ENCODE data around the gene OR2L3. TPM values are rescaled to one million over a fixed set of nuclear protein-coding genes. Genes with fewer than 3 reads are reported as not detected.
"Not testable (repeated sequence)": the region's sequence is repeated elsewhere in the genome, so short reads cannot be mapped to it uniquely, and the experiment has no call there.

The OR2L3 gene
- total RNA-seq, 1 experiment from 2014 or later: not detected

DNA sequence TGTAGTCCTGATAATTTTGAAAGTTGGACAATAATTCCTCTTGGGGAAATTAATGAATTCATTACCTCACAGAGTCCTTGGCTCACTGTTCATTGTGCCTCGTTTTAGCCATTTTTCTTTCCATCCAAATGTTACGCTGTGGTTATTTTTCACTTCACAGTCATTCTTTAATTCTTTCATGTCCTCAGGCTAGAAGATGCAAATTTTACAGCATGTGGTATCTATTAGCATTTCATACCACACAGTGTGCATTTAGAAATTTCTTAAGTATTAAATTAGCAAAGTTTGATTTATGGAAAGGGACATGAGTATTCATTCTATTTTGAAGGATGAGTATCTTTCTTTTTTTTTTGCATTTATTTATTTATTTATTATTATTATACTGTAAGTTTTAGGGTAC lies 18.4 kb downstream of the OR2L3 start:
- no peak overlapping the region for H3K4me3 Mint-ChIP-seq (ENCODE audit: unreplicated experiment)
- Histone ChIP-seq H3K36me3 (ENCODE audit: control insufficient read depth, insufficient read depth, low read length) (no peaks in the 10 kb centered on the region), H3K4me1 (no peaks in the 10 kb centered on the region), H3K9me3 (0 out of 2 replicates have a peak, but pooled peaks cover 5% of the 10 kb centered on the region), H3K4me3 (ENCODE audit: low read depth, low read length) (no peak overlapping the region), H3K27me3 (replicated peaks; ENCODE audit: control insufficient read depth, insufficient read depth, low read length) (no peaks in the 10 kb centered on the region)
- TF ChIP-seq, protein P1, sequence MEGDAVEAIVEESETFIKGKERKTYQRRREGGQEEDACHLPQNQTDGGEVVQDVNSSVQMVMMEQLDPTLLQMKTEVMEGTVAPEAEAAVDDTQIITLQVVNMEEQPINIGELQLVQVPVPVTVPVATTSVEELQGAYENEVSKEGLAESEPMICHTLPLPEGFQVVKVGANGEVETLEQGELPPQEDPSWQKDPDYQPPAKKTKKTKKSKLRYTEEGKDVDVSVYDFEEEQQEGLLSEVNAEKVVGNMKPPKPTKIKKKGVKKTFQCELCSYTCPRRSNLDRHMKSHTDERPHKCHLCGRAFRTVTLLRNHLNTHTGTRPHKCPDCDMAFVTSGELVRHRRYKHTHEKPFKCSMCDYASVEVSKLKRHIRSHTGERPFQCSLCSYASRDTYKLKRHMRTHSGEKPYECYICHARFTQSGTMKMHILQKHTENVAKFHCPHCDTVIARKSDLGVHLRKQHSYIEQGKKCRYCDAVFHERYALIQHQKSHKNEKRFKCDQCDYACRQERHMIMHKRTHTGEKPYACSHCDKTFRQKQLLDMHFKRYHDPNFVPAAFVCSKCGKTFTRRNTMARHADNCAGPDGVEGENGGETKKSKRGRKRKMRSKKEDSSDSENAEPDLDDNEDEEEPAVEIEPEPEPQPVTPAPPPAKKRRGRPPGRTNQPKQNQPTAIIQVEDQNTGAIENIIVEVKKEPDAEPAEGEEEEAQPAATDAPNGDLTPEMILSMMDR (IDR thresholded peaks at IDR 0.05; ENCODE audit: insufficient read depth in 1 of 2, low read depth in 1 of 2, low read length in 1 of 2, severe bottlenecking in 1 of 2, unreplicated experiment in 1 of 2): no peak
- no peaks in the 10 kb centered on the region for H3K36me3 Mint-ChIP-seq (ENCODE audit: insufficient read depth, unreplicated experiment)
- intact Hi-C loops (cut with micrococcal nuclease; ENCODE audit: unreplicated experiment): no loop called here
- no TSS peak for BruUV-seq (replicated peaks)
- H3K27me3 Mint-ChIP-seq (ENCODE audit: insufficient read depth, unreplicated experiment): no peaks in the 10 kb centered on the region
- DNase-seq: no peak
- ChIA-PET CTCF (no interaction called here), POLR2A (no interaction called here)
- no peaks in the 10 kb centered on the region for H3K4me1 Mint-ChIP-seq (ENCODE audit: low read depth, unreplicated experiment)
- no peak overlapping the region for H3K27ac Mint-ChIP-seq (ENCODE audit: unreplicated experiment)
- peaks cover 22% of the 10 kb centered on the region for H3K9me3 Mint-ChIP-seq (ENCODE audit: unreplicated experiment)

DNA sequence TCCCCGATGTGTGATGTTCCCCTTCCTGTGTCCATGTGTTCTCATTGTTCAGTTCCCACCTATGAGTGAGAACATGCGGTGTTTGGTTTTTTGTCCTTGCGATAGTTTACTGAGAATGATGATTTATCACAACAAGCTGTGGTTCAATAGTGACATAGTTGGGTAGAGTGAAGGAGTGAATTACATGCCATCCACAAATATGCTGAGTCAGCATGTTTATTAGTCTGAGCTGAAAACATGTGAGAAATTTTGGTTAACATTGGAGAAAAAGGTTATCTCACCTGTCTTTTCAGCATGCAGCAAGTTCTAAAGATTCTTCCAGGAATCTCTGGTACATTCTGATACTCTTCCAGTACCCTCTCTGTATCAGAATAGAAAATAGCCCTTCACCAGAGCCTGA lies 19.0 kb downstream of the OR2L3 start:
- Mint-ChIP-seq H3K4me1 (ENCODE audit: low read depth, unreplicated experiment) (no peaks in the 10 kb centered on the region), H3K9me3 (ENCODE audit: unreplicated experiment) (peaks cover 22% of the 10 kb centered on the region), H3K27ac (ENCODE audit: unreplicated experiment) (no peak overlapping the region), H3K27me3 (ENCODE audit: insufficient read depth, unreplicated experiment) (no peaks in the 10 kb centered on the region), H3K4me3 (ENCODE audit: unreplicated experiment) (no peak overlapping the region), H3K36me3 (ENCODE audit: insufficient read depth, unreplicated experiment) (no peaks in the 10 kb centered on the region)
- BruUV-seq (replicated peaks): no TSS peak
- Histone ChIP-seq H3K9me3 (0 out of 2 replicates have a peak, but pooled peaks cover 5% of the 10 kb centered on the region), H3K27me3 (replicated peaks; ENCODE audit: control insufficient read depth, insufficient read depth, low read length) (no peaks in the 10 kb centered on the region), H3K36me3 (ENCODE audit: control insufficient read depth, insufficient read depth, low read length) (no peaks in the 10 kb centered on the region), H3K4me3 (ENCODE audit: low read depth, low read length) (no peak overlapping the region), H3K4me1 (no peaks in the 10 kb centered on the region)
- intact Hi-C loops (cut with micrococcal nuclease; ENCODE audit: unreplicated experiment): no loop called here
- POLR2A ChIA-PET: no interaction called here
- DNase-seq: no peak
- CTCF ChIA-PET: no interaction called here
- TF ChIP-seq, protein P1 (IDR thresholded peaks at IDR 0.05; ENCODE audit: insufficient read depth in 1 of 2, low read depth in 1 of 2, low read length in 1 of 2, severe bottlenecking in 1 of 2, unreplicated experiment in 1 of 2): no peak

DNA sequence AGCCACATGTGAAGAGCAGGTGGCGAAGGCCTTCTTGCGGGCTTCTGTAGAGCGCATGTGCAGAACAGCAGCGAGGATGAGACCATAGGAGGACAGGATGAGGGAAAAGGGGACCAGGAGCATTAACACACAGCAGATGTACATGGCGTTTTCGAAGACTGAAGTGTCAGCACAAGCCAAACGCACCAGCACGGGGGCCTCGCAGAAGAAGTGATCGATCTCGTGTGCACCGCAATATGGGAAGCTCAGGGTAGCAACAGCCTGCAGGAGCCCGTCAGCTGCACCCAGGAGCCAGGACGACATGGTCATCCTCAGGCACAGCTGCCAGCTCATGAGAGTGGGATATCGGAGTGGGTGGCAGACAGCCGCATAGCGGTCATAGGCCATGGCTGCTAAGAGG lies 37.2 kb downstream of the OR2L3 start:
- DNase-seq; CTCF ChIA-PET; H3K27me3 Mint-ChIP-seq (ENCODE audit: insufficient read depth, unreplicated experiment); H3K4me1 ChIP-seq; intact Hi-C loops (cut with micrococcal nuclease; ENCODE audit: unreplicated experiment); H3K36me3 Mint-ChIP-seq (ENCODE audit: insufficient read depth, unreplicated experiment); H3K27me3 ChIP-seq (replicated peaks; ENCODE audit: control insufficient read depth, insufficient read depth, low read length); H3K4me3 Mint-ChIP-seq (ENCODE audit: unreplicated experiment); H3K4me3 ChIP-seq (ENCODE audit: low read depth, low read length); H3K36me3 ChIP-seq (ENCODE audit: control insufficient read depth, insufficient read depth, low read length); POLR2A ChIA-PET; H3K9me3 ChIP-seq; H3K27ac Mint-ChIP-seq (ENCODE audit: unreplicated experiment); BruUV-seq (replicated peaks); H3K4me1 Mint-ChIP-seq (ENCODE audit: low read depth, unreplicated experiment): not testable (repeated sequence)
- peaks cover 21% of the 10 kb centered on the region for H3K9me3 Mint-ChIP-seq (ENCODE audit: unreplicated experiment)

DNA sequence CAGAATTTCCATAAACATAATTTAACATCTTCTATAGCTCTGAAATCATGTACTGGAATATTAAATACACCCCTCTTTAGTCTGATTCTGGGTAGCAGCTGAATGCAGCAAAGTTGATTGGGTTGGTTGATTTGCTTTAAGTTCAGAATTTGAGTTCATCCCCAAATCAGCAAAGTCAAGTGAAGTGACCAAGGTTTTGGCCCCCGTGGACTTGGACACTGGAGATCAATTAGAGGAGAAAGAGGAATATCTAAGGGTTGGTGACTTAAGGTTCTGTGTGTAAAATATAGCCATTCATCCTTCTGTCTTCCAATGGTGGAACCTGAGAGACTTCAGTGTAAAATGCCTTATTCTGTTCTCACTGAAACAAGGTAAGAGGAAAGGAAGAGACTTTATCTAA lies 48.2 kb downstream of the OR2L3 start, which contains the start of gene OR2L13:
TSS of gene OR2L13 (plus strand) at position 301 of the 400 bp plus-strand sequence. CDS start 4,192 bp downstream, outside the sequence.
- Mint-ChIP-seq H3K4me3 (ENCODE audit: unreplicated experiment) (no peak within 1 kb of the TSS), H3K36me3 (ENCODE audit: insufficient read depth, unreplicated experiment) (no peaks in the 10 kb centered on the region), H3K9me3 (ENCODE audit: unreplicated experiment) (peaks cover 26% of the 10 kb centered on the region), H3K27ac (ENCODE audit: unreplicated experiment) (no peak within 1 kb of the TSS), H3K27me3 (ENCODE audit: insufficient read depth, unreplicated experiment) (no peaks in the 10 kb centered on the region), H3K4me1 (ENCODE audit: low read depth, unreplicated experiment) (no peaks in the 10 kb centered on the region)
- no peaks in the 10 kb centered on the region for H3K36me3 ChIP-seq (ENCODE audit: control insufficient read depth, insufficient read depth, low read length)
- no peaks in the 10 kb centered on the region for H3K9me3 ChIP-seq
- H3K4me3 ChIP-seq (ENCODE audit: low read depth, low read length): no peak within 1 kb of the TSS
- DNase-seq: no peak
- intact Hi-C loops (cut with micrococcal nuclease; ENCODE audit: unreplicated experiment): no loop called here
- H3K4me1 ChIP-seq: no peaks in the 10 kb centered on the region
- ChIA-PET CTCF (no interaction called here), POLR2A (no interaction called here)
- TF ChIP-seq, protein P1 (IDR thresholded peaks at IDR 0.05; ENCODE audit: insufficient read depth in 1 of 2, low read depth in 1 of 2, low read length in 1 of 2, severe bottlenecking in 1 of 2, unreplicated experiment in 1 of 2): no peak
- BruUV-seq (replicated peaks): no TSS peak
- no peaks in the 10 kb centered on the region for H3K27me3 ChIP-seq (replicated peaks; ENCODE audit: control insufficient read depth, insufficient read depth, low read length)
